ENCODE measurements around the gene MCM6.
A peak's percentile ranks its signal among the peaks of the same experiment; 100 is the strongest.

Gene MCM6

GRCh38 chr2:135829378-135830135 lies 46.7 kb downstream of the MCM6 start:
- Histone ChIP-seq H3K4me2 (ENCODE audit: low read depth, low read length, poor library complexity, severe bottlenecking) (no peak overlapping the region), H3K4me3 (ENCODE audit: low read length, poor library complexity, severe bottlenecking) (no peak overlapping the region), H3K9me3 (ENCODE audit: insufficient read depth, low read depth, low read length) (no peaks in the 10 kb centered on the region), H2AFZ (ENCODE audit: low read length) (no peak overlapping the region), H3K36me3 (ENCODE audit: insufficient read depth, low read length) (no peaks in the 10 kb centered on the region), H3K9ac (ENCODE audit: low read depth, low read length, poor library complexity, severe bottlenecking) (no peak overlapping the region), H4K20me1 (ENCODE audit: insufficient read depth, low read length, poor library complexity, severe bottlenecking) (no peaks in the 10 kb centered on the region), H3K79me2 (ENCODE audit: insufficient read depth, low read length) (no peaks in the 10 kb centered on the region), H3K4me1 (ENCODE audit: insufficient read depth, low read length, poor library complexity, severe bottlenecking) (peaks cover 8% of the 10 kb centered on the region), H3K27me3 (ENCODE audit: insufficient read depth, low read length, poor library complexity, severe bottlenecking) (no peaks in the 10 kb centered on the region), H3F3A (ENCODE audit: low read depth) (no peaks in the 10 kb centered on the region), H3K9me2 (replicated peaks; ENCODE audit: low read depth, low read length) (no peaks in the 10 kb centered on the region)
- TF ChIP-seq EZH2phosphoT487 (IDR thresholded peaks at IDR 0.05; ENCODE audit: borderline replicate concordance): no peak
- TF ChIP-seq, protein P1, sequence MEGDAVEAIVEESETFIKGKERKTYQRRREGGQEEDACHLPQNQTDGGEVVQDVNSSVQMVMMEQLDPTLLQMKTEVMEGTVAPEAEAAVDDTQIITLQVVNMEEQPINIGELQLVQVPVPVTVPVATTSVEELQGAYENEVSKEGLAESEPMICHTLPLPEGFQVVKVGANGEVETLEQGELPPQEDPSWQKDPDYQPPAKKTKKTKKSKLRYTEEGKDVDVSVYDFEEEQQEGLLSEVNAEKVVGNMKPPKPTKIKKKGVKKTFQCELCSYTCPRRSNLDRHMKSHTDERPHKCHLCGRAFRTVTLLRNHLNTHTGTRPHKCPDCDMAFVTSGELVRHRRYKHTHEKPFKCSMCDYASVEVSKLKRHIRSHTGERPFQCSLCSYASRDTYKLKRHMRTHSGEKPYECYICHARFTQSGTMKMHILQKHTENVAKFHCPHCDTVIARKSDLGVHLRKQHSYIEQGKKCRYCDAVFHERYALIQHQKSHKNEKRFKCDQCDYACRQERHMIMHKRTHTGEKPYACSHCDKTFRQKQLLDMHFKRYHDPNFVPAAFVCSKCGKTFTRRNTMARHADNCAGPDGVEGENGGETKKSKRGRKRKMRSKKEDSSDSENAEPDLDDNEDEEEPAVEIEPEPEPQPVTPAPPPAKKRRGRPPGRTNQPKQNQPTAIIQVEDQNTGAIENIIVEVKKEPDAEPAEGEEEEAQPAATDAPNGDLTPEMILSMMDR (conservative IDR thresholded peaks at IDR 0.05; ENCODE audit: low read length): no peak

DNA sequence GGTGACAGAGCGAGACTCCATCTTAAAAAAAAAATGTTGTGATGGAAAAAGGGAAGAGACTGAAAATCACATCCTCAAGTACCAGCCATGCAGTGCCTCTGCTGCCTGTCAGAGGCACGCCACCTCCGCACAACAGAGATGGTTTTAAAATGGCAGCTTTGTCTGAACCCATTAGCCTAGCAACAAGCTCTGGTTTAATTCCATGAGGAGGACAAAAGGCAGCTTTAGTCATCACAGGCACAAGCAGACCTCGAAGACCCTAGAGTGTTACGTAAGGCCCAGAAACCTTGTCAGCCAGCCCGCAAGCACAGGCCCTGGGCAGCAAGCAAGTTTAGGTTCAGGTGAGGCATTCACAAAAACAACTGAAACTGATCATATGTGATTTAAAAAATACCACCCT lies 49.7 kb downstream of the MCM6 start:
- H3K9me3 ChIP-seq (ENCODE audit: insufficient read depth, low read depth, low read length): peaks cover 15% of the 10 kb centered on the region; the same call in 1 of the 2 replicates
- no peaks in the 10 kb centered on the region for H3K27me3 ChIP-seq (ENCODE audit: insufficient read depth, low read length, poor library complexity, severe bottlenecking)
- no peak overlapping the region for H3K4me2 ChIP-seq (ENCODE audit: low read depth, low read length, poor library complexity, severe bottlenecking)
- TF ChIP-seq, protein P1 (conservative IDR thresholded peaks at IDR 0.05; ENCODE audit: low read length): no peak
- TF ChIP-seq EZH2phosphoT487 (IDR thresholded peaks at IDR 0.05; ENCODE audit: borderline replicate concordance): no peak
- H3K4me1 ChIP-seq (ENCODE audit: insufficient read depth, low read length, poor library complexity, severe bottlenecking): peaks cover 17% of the 10 kb centered on the region
- H4K20me1 ChIP-seq (ENCODE audit: insufficient read depth, low read length, poor library complexity, severe bottlenecking): no peaks in the 10 kb centered on the region
- H3K79me2 ChIP-seq (ENCODE audit: insufficient read depth, low read length): peaks cover 7% of the 10 kb centered on the region; the same call in 1 of the 2 replicates
- no peak overlapping the region for H2AFZ ChIP-seq (ENCODE audit: low read length)
- H3F3A ChIP-seq (ENCODE audit: low read depth): no peaks in the 10 kb centered on the region
- no peaks in the 10 kb centered on the region for H3K36me3 ChIP-seq (ENCODE audit: insufficient read depth, low read length)
- H3K9ac ChIP-seq (ENCODE audit: low read depth, low read length, poor library complexity, severe bottlenecking): no peak overlapping the region
- H3K9me2 ChIP-seq (replicated peaks; ENCODE audit: low read depth, low read length): no peaks in the 10 kb centered on the region
- H3K4me3 ChIP-seq (ENCODE audit: low read length, poor library complexity, severe bottlenecking): no peak overlapping the region

DNA sequence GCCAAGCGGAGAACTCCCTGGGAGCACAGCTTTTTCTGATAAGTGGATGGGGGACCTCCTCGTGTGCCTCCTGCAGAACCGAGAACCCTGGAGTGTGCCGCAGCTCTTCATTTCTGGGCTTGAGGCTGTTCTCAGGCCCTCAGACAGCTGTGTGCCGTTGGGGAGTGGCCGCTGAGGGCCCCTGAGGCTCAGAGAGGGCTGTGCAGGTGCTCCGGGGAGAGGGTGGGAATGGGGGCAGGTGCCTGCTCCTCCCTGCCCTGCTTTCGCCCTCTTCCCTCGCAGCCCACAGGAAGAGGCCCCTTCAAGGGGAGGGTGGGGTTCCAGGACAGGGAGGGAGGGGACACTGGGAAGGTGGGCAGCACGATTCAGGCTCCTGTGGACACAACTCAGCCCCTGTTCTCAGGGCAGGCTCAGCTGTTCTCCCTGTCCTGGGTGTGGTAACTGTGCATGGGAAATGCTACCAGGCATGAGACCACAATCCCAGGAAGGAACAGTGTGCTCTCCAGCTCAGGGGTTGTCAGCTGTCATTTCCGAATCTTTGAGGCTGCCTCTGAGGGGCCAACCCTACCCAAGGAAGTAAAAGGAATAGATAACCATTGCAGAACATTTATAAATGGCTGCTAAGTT lies 50.6 kb downstream of the MCM6 start:
- Histone ChIP-seq H3K4me1 (ENCODE audit: insufficient read depth, low read length, poor library complexity, severe bottlenecking) (peaks cover 23% of the 10 kb centered on the region), H4K20me1 (ENCODE audit: insufficient read depth, low read length, poor library complexity, severe bottlenecking) (no peaks in the 10 kb centered on the region), H3K9ac (ENCODE audit: low read depth, low read length, poor library complexity, severe bottlenecking) (no peak overlapping the region), H3K4me3 (ENCODE audit: low read length, poor library complexity, severe bottlenecking) (no peak overlapping the region), H3K9me3 (ENCODE audit: insufficient read depth, low read depth, low read length) (peaks cover 15% of the 10 kb centered on the region; the same call in 1 of the 2 replicates), H3K36me3 (ENCODE audit: insufficient read depth, low read length) (no peaks in the 10 kb centered on the region), H3K27me3 (ENCODE audit: insufficient read depth, low read length, poor library complexity, severe bottlenecking) (no peaks in the 10 kb centered on the region), H3K79me2 (ENCODE audit: insufficient read depth, low read length) (peaks cover 13% of the 10 kb centered on the region; the same call in 1 of the 2 replicates), H3K4me2 (ENCODE audit: low read depth, low read length, poor library complexity, severe bottlenecking) (peak overlapping the region; percentile 1), H3K9me2 (replicated peaks; ENCODE audit: low read depth, low read length) (no peaks in the 10 kb centered on the region), H3F3A (ENCODE audit: low read depth) (0 out of 2 replicates have a peak, but pooled peaks cover under 1% of the 10 kb centered on the region), H2AFZ (ENCODE audit: low read length) (no peak overlapping the region)
- TF ChIP-seq EZH2phosphoT487 (IDR thresholded peaks at IDR 0.05; ENCODE audit: borderline replicate concordance): no peak
- TF ChIP-seq, protein P1 (conservative IDR thresholded peaks at IDR 0.05; ENCODE audit: low read length): no peak
